Spleen (tissue), 11 donors: ENCODE measurements around the gene MRPS21. TPM values are rescaled to one million over a fixed set of nuclear protein-coding genes. Genes with fewer than 3 reads are reported as not detected.
A peak's percentile ranks its signal among the peaks of the same experiment; 100 is the strongest.

Experiments used
- DNase-seq: peaks from one replicate; pipeline ENCODE4 v3.0.0-alpha.2; 2020
- H3K27ac ChIP-seq, 8 donors: fragments of 200-600 bp; sonication (generic) in 7 of 8; 1 replicate in 4 of 8; 2 replicates in 4 of 8; pipeline versions ENCODE4 v1.5.0 to v1.8.0; 2016 to 2021; ENCODE audit warnings: inconsistent platforms in 4 of 8, mild to moderate bottlenecking in 4 of 8, moderate library complexity in 1 of 8
- H3K27me3 ChIP-seq, 7 donors: fragments of 200-600 bp; sonication (generic) in 6 of 7; replicated peaks in 1 of 7; 1 replicate in 4 of 7; 2 replicates in 3 of 7; pipeline versions ENCODE4 v1.5.0 to v1.8.0; 2016 to 2021; ENCODE audit warnings: inconsistent platforms in 3 of 7, mild to moderate bottlenecking in 1 of 7
- H3K36me3 ChIP-seq, 6 donors: fragments of 200-600 bp; sonication (generic) in 5 of 6; 1 replicate in 4 of 6; 2 replicates in 2 of 6; pipeline versions ENCODE4 v1.5.0 to v1.8.0; 2016 to 2021; ENCODE audit warnings: inconsistent platforms in 2 of 6
- H3K4me1 ChIP-seq, 6 donors: fragments of 200-600 bp; sonication (generic) in 5 of 6; 1 replicate in 3 of 6; 2 replicates in 3 of 6; pipeline versions ENCODE4 v1.5.0 to v1.8.0; 2016 to 2021; ENCODE audit warnings: inconsistent platforms in 3 of 6
- H3K4me3 ChIP-seq, 8 donors: fragments of 200-600 bp; sonication (generic) in 7 of 8; 1 replicate in 4 of 8; 2 replicates in 4 of 8; pipeline versions ENCODE4 v1.5.0 to v1.8.0; 2016 to 2021; ENCODE audit warnings: inconsistent platforms in 4 of 8, mild to moderate bottlenecking in 4 of 8, moderate library complexity in 2 of 8
- H3K9me3 ChIP-seq, 8 donors: fragments of 200-600 bp; sonication (generic) in 7 of 8; 1 replicate in 4 of 8; 2 replicates in 4 of 8; pipeline versions ENCODE4 v1.5.0 to v1.8.0; 2016 to 2021; ENCODE audit warnings: inconsistent platforms in 4 of 8
- POLR2A ChIP-seq, 3 donors: fragments of 450-650 bp; IDR thresholded peaks; one replicate each; pipeline ENCODE4 v1.5.1; 2017; ENCODE audit warnings: antibody characterized with exemption in 3 of 3, mild to moderate bottlenecking in 1 of 3
- POLR2AphosphoS5 ChIP-seq, 3 donors: sonication (generic); formaldehyde crosslinking; IDR thresholded peaks; one replicate each; pipeline ENCODE4 v1.5.1; 2017; ENCODE audit warnings: antibody characterized with exemption in 3 of 3
- WGBS, 5 donors: extraction: QIAGEN DNeasy Blood & Tissue Kit in 3 of 5; methylation state at CpG; one replicate each; pipeline versions ENCODE4 v1.1.5 to v1.1.7; 2013 to 2018; 5-methylcytosine and 5-hydroxymethylcytosine counted together
- intact Hi-C: fragments of 100-400 bp; cut with DNase I; formaldehyde crosslinking; loops from one replicate; pipeline ENCODE4 v1.15.0; 2023; ENCODE audit warnings: low total_unique reads
- polyA plus RNA-seq, 3 donors: library from polyadenylated mRNA; stranded (reverse); fragments of 200-250 nt; gene quantifications; one replicate each; pipeline ENCODE4 v1.2.1, GENCODE V29; 2013
- total RNA-seq, 7 donors: library from RNA; depleted of rRNA in 3 of 7; stranded (reverse); fragments of >200 nt in 3 of 7; fragmentation: NEBNext Ultra II Directional in 4 of 7; extraction: Animal tissue kit (Norgen Biotek cat#: 25700) in 4 of 7; gene quantifications; one replicate each; pipeline versions ENCODE4 v1.1.0 to v1.2.1, GENCODE V29; 2016 to 2021
- TF ChIP-seq, protein P1 (sequence below), 11 experiments: fragments of 200-600 bp in 7 of 11; fragments of 450-650 bp in 4 of 11; sonication (generic) in 4 of 11; IDR thresholded peaks in 8 of 11; conservative IDR thresholded peaks in 3 of 11; 1 replicate in 7 of 11; 2 replicates in 4 of 11; pipeline versions ENCODE4 v1.4.0 to v1.8.0; 2016 to 2021; ENCODE audit warnings: antibody characterized with exemption in 11 of 11, inconsistent platforms in 4 of 11, mild to moderate bottlenecking in 1 of 11
- donor health status: healthy with polysubstance abuse.
- donor health status: DM: no; HTN: no; CAD: no; lungs with moderate emphysema.
- donor health status: DM: no; HTN: no; CAD: no.
- donor health status: Bipolar disorder and iron deficiency.
- donor health status: healthy.
- donor health status: DM: no; HTN: no; CAD: no.
- donor health status: DM: yes; HTN: yes; CAD: no.

MRPS21 gene
- total and polyA plus RNA-seq, 10 donors = 39.3 to 116 (median 47.3) TPM

DNA sequence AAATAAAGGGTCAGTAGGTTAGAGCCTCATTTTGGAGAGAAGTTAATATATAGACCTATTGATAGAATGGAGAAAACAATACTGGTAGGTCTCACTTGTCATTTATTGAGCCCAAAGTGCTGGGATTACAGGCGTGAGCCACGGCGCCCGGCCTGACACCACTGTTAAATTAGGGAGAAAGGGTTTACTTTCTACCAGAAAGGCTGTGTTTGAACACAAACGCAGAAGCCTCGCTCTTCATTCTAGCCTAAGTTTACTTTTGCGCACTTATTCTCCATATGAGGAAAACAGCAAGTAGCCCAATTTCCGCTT, 27.0 kb downstream of the MRPS21 start:
- Histone ChIP-seq H3K27me3 (no peaks in the 10 kb centered on the region), H3K4me3 (peak overlapping the region; percentile 52 to 82 (median 70)), H3K36me3 (peaks cover 0 to 26% (median 9%) of the 10 kb centered on the region in 6 donors), H3K9me3 (no peaks in the 10 kb centered on the region), H3K4me1 (peaks cover 11 to 47% (median 30%) of the 10 kb centered on the region in 6 donors), H3K27ac (peak overlapping the region; percentile 88 to 95 (median 93))
- DNase-seq = no peak
- TF ChIP-seq POLR2A (IDR thresholded peaks at IDR 0.05) (no peak), POLR2AphosphoS5 (IDR thresholded peaks at IDR 0.05) (no peak)
- TF ChIP-seq, protein P1, sequence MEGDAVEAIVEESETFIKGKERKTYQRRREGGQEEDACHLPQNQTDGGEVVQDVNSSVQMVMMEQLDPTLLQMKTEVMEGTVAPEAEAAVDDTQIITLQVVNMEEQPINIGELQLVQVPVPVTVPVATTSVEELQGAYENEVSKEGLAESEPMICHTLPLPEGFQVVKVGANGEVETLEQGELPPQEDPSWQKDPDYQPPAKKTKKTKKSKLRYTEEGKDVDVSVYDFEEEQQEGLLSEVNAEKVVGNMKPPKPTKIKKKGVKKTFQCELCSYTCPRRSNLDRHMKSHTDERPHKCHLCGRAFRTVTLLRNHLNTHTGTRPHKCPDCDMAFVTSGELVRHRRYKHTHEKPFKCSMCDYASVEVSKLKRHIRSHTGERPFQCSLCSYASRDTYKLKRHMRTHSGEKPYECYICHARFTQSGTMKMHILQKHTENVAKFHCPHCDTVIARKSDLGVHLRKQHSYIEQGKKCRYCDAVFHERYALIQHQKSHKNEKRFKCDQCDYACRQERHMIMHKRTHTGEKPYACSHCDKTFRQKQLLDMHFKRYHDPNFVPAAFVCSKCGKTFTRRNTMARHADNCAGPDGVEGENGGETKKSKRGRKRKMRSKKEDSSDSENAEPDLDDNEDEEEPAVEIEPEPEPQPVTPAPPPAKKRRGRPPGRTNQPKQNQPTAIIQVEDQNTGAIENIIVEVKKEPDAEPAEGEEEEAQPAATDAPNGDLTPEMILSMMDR (IDR thresholded peaks at IDR 0.05 in 8 of 11, conservative IDR thresholded peaks at IDR 0.05 in 3 of 11) = no peak
- intact Hi-C loops = no loop called here
- WGBS, 5 donors = 66 to 81% (median 72%) methylated on average over 8 of the region's 8 CpGs

DNA sequence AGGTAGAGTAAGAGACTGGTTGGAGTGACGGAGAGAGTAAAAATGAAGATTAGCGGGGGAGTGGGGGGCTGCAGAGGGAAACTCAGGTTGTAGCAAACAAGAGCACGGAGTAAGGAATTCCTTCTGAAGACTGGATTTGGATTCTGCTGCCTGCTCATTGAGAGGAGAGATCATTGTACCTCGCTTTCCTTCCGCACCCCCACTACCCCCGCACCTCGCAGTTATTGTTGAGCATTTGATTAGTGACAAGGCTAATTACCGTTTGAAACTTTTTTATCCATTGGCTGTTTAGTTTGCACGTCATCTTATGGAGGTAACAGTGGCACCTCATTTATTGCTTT, 28.1 kb downstream of the MRPS21 start:
- H3K9me3 ChIP-seq = no peaks in the 10 kb centered on the region
- H3K27me3 ChIP-seq = no peaks in the 10 kb centered on the region
- TF ChIP-seq POLR2AphosphoS5 (IDR thresholded peaks at IDR 0.05) = no peak
- no peak for TF ChIP-seq POLR2A (IDR thresholded peaks at IDR 0.05)
- TF ChIP-seq, protein P1 (IDR thresholded peaks at IDR 0.05 in 8 of 11, conservative IDR thresholded peaks at IDR 0.05 in 3 of 11) = no peak
- H3K4me1 ChIP-seq = peaks cover 11 to 58% (median 33%) of the 10 kb centered on the region in 6 donors
- no peak for DNase-seq
- 0 to 2% (median 1%) methylated on average over 9 of the region's 9 CpGs for WGBS, 5 donors
- peak overlapping the region; percentile 52 to 82 (median 70) for H3K4me3 ChIP-seq
- intact Hi-C loops = no loop called here
- peaks cover 0 to 37% (median 21%) of the 10 kb centered on the region in 6 donors for H3K36me3 ChIP-seq
- peak overlapping the region; percentile 88 to 95 (median 93) for H3K27ac ChIP-seq

DNA sequence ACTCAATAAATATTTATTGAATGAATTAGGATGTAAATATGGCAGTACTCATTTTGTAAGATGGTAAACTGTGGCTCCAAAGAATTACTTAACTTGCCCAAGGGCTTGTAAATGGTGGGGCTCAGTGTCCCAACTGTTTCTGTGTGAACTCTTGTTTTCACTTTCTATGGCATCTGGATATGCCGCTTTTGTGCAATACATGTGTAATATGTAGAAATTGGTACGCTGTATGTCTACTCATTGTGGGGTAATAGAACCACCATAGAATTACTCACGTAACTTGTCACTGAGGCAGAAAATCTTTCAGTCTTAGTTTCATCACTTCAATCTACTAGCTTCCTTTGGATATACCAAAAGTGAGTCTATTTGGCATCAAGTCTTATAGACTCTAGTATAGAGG, 28.6 kb downstream of the MRPS21 start:
- WGBS, 5 donors = 32 to 68% (median 46%) methylated on average over 3 of the region's 3 CpGs
- peak overlapping the region; percentile 52 to 82 (median 70) for H3K4me3 ChIP-seq
- no peak for DNase-seq
- H3K9me3 ChIP-seq = no peaks in the 10 kb centered on the region
- peaks cover 11 to 59% (median 33%) of the 10 kb centered on the region in 6 donors for H3K4me1 ChIP-seq
- peak overlapping the region; percentile 88 to 95 (median 93) for H3K27ac ChIP-seq
- TF ChIP-seq, protein P1 (IDR thresholded peaks at IDR 0.05 in 8 of 11, conservative IDR thresholded peaks at IDR 0.05 in 3 of 11) = no peak
- TF ChIP-seq POLR2A (IDR thresholded peaks at IDR 0.05) = no peak
- no peak for TF ChIP-seq POLR2AphosphoS5 (IDR thresholded peaks at IDR 0.05)
- no peaks in the 10 kb centered on the region for H3K27me3 ChIP-seq
- intact Hi-C loops = no loop called here
- H3K36me3 ChIP-seq = peaks cover 0 to 43% (median 26%) of the 10 kb centered on the region in 6 donors

DNA sequence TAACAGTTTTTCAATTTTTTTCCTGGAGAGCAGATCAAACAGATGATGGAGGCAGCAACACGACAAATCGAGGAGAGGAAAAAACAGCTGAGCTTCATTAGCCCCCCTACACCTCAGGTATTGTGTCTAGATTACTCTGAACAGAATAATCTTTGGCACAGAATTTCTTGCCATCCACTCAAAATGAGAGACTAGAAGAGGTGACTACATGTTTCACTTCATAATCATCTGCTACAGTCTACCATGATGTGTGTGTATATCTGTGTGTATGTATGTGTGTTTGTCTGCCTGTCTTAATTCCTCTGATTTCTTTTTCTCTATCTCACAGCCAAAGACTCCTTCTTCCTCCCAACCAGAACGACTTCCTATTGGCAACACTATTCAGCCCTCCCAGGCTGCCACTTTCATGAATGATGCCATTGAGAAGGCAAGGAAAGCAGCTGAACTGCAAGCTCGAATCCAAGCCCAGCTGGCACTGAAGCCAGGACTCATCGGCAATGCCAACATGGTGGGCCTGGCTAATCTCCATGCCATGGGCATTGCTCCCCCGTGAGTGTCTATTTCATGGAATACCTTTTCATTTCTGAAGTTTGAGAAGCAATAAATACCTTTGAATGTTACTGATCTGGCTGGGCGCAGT, 39.1 kb downstream of the MRPS21 start:
- Histone ChIP-seq H3K4me1 (peaks cover 0 to 4% (median 0%) of the 10 kb centered on the region in 6 donors), H3K9me3 (no peaks in the 10 kb centered on the region), H3K36me3 (peaks cover 11 to 100% (median 100%) of the 10 kb centered on the region in 6 donors), H3K27me3 (no peaks in the 10 kb centered on the region), H3K27ac (no peak overlapping the region), H3K4me3 (no peak overlapping the region)
- TF ChIP-seq POLR2AphosphoS5 (IDR thresholded peaks at IDR 0.05) (no peak), POLR2A (IDR thresholded peaks at IDR 0.05) (no peak)
- TF ChIP-seq, protein P1 (IDR thresholded peaks at IDR 0.05 in 8 of 11, conservative IDR thresholded peaks at IDR 0.05 in 3 of 11) = no peak
- intact Hi-C loops = no loop called here
- no peak for DNase-seq
- 94 to 97% (median 95%) methylated on average over 7 of the region's 7 CpGs for WGBS, 5 donors
